ENCODE data around the gene CPVL. TPM values are rescaled to one million over a fixed set of nuclear protein-coding genes. Genes with fewer than 3 reads are reported as not detected.

The CPVL gene
- total RNA-seq, 2 experiments from 2014 or later, result not detected

GRCh38 chr7:29038463-29038862, 107.9 kb downstream of the CPVL start:
- no peak for DNase-seq
- Mint-ChIP-seq H3K9me3 (no peaks in the 10 kb centered on the region), H3K27ac (no peak overlapping the region), H3K4me1 (peaks cover 4% of the 10 kb centered on the region), H3K4me3 (no peak overlapping the region), H3K36me3 (no peaks in the 10 kb centered on the region), H3K27me3 (peaks cover 4% of the 10 kb centered on the region)

- Mint-ChIP-seq H3K4me3 (no peak overlapping the region), H3K36me3 (no peaks in the 10 kb centered on the region), H3K27ac (no peak overlapping the region)
Observed at GRCh38 chr7:29035044-29035740, 111.1 kb downstream of the CPVL start.

GRCh38 chr7:29033584-29033983, 112.8 kb downstream of the CPVL start:
- no peaks in the 10 kb centered on the region for H3K36me3 Mint-ChIP-seq
- no peak for DNase-seq
- H3K27ac Mint-ChIP-seq, result no peak overlapping the region
- no peaks in the 10 kb centered on the region for H3K9me3 Mint-ChIP-seq
- H3K27me3 Mint-ChIP-seq, result no peaks in the 10 kb centered on the region
- peaks cover 4% of the 10 kb centered on the region for H3K4me1 Mint-ChIP-seq
- H3K4me3 Mint-ChIP-seq, result no peak overlapping the region

More at GRCh38 chr7:29035044-29035740, 111.1 kb downstream of the CPVL start:
- Mint-ChIP-seq H3K4me1 (peaks cover 4% of the 10 kb centered on the region), H3K9me3 (no peaks in the 10 kb centered on the region), H3K27me3 (no peaks in the 10 kb centered on the region)
- peak; percentile 4 for DNase-seq

GRCh38 chr7:29032146-29032545, 114.2 kb downstream of the CPVL start:
- no peak overlapping the region for H3K27ac Mint-ChIP-seq
- no peaks in the 10 kb centered on the region for H3K36me3 Mint-ChIP-seq
- H3K9me3 Mint-ChIP-seq, result peaks cover 6% of the 10 kb centered on the region
- no peak for DNase-seq
- H3K27me3 Mint-ChIP-seq, result no peaks in the 10 kb centered on the region
- peaks cover 4% of the 10 kb centered on the region for H3K4me1 Mint-ChIP-seq
- H3K4me3 Mint-ChIP-seq, result no peak overlapping the region

- Mint-ChIP-seq H3K27ac (no peak overlapping the region), H3K27me3 (no peaks in the 10 kb centered on the region), H3K36me3 (no peaks in the 10 kb centered on the region), H3K4me1 (peaks cover 3% of the 10 kb centered on the region), H3K9me3 (peaks cover 17% of the 10 kb centered on the region), H3K4me3 (no peak overlapping the region)
- no peak for DNase-seq
Observed at GRCh38 chr7:29030781-29031275, 115.5 kb downstream of the CPVL start.

- H3K9me3 Mint-ChIP-seq, result peaks cover 29% of the 10 kb centered on the region
Observed at GRCh38 chr7:29022291-29022988, 123.9 kb downstream of the CPVL start.

GRCh38 chr7:29019896-29020295, 126.4 kb downstream of the CPVL start:
- Mint-ChIP-seq H3K9me3 (peaks cover 17% of the 10 kb centered on the region), H3K27me3 (no peaks in the 10 kb centered on the region), H3K27ac (no peak overlapping the region), H3K4me3 (no peak overlapping the region), H3K4me1 (no peaks in the 10 kb centered on the region), H3K36me3 (peaks cover 2% of the 10 kb centered on the region)
- DNase-seq, result no peak

More at GRCh38 chr7:29022291-29022988, 123.9 kb downstream of the CPVL start:
- H3K4me1 Mint-ChIP-seq, result no peaks in the 10 kb centered on the region
- H3K27ac Mint-ChIP-seq, result no peak overlapping the region
- H3K36me3 Mint-ChIP-seq, result peaks cover 2% of the 10 kb centered on the region
- DNase-seq, result no peak
- H3K27me3 Mint-ChIP-seq, result no peaks in the 10 kb centered on the region
- no peak overlapping the region for H3K4me3 Mint-ChIP-seq

GRCh38 chr7:29019387-29019786, 127.0 kb downstream of the CPVL start:
- H3K36me3 Mint-ChIP-seq, result peaks cover 2% of the 10 kb centered on the region
- H3K4me1 Mint-ChIP-seq, result no peaks in the 10 kb centered on the region

GRCh38 chr7:29017713-29018112, 128.6 kb downstream of the CPVL start:
- no peak overlapping the region for H3K4me3 Mint-ChIP-seq
- no peaks in the 10 kb centered on the region for H3K27me3 Mint-ChIP-seq
- peaks cover 2% of the 10 kb centered on the region for H3K36me3 Mint-ChIP-seq
- no peak for DNase-seq
- peaks cover 7% of the 10 kb centered on the region for H3K9me3 Mint-ChIP-seq
- H3K27ac Mint-ChIP-seq, result no peak overlapping the region
- H3K4me1 Mint-ChIP-seq, result no peaks in the 10 kb centered on the region

More at GRCh38 chr7:29019387-29019786, 127.0 kb downstream of the CPVL start:
- H3K27ac Mint-ChIP-seq, result no peak overlapping the region
- no peak overlapping the region for H3K4me3 Mint-ChIP-seq
- H3K27me3 Mint-ChIP-seq, result no peaks in the 10 kb centered on the region
- H3K9me3 Mint-ChIP-seq, result peaks cover 14% of the 10 kb centered on the region
- DNase-seq, result no peak

GRCh38 chr7:29014725-29015124, 131.6 kb downstream of the CPVL start:
- no peaks in the 10 kb centered on the region for H3K36me3 Mint-ChIP-seq
- no peaks in the 10 kb centered on the region for H3K9me3 Mint-ChIP-seq
- H3K27ac Mint-ChIP-seq, result no peak overlapping the region
- H3K27me3 Mint-ChIP-seq, result no peaks in the 10 kb centered on the region
- no peaks in the 10 kb centered on the region for H3K4me1 Mint-ChIP-seq
- no peak overlapping the region for H3K4me3 Mint-ChIP-seq
- DNase-seq, result no peak

- no peaks in the 10 kb centered on the region for H3K36me3 Mint-ChIP-seq
- H3K4me3 Mint-ChIP-seq, result no peak overlapping the region
- H3K9me3 Mint-ChIP-seq, result no peaks in the 10 kb centered on the region
- peaks cover 3% of the 10 kb centered on the region for H3K27me3 Mint-ChIP-seq
- no peak for DNase-seq
- no peak overlapping the region for H3K27ac Mint-ChIP-seq
- H3K4me1 Mint-ChIP-seq, result no peaks in the 10 kb centered on the region
Observed at GRCh38 chr7:29013931-29014330, 132.4 kb downstream of the CPVL start.

- DNase-seq, result no peak
- Mint-ChIP-seq H3K27me3 (peaks cover 7% of the 10 kb centered on the region), H3K4me3 (no peak overlapping the region), H3K4me1 (no peaks in the 10 kb centered on the region), H3K9me3 (no peaks in the 10 kb centered on the region), H3K27ac (no peak overlapping the region), H3K36me3 (no peaks in the 10 kb centered on the region)
Observed at GRCh38 chr7:29013082-29013695, 133.1 kb downstream of the CPVL start.

GRCh38 chr7:29009947-29010346, 136.4 kb downstream of the CPVL start:
- Mint-ChIP-seq H3K4me1 (no peaks in the 10 kb centered on the region), H3K27ac (no peak overlapping the region), H3K27me3 (peaks cover 10% of the 10 kb centered on the region), H3K9me3 (no peaks in the 10 kb centered on the region), H3K4me3 (no peak overlapping the region), H3K36me3 (no peaks in the 10 kb centered on the region)
- DNase-seq, result no peak

- Mint-ChIP-seq H3K36me3 (no peaks in the 10 kb centered on the region), H3K4me1 (no peaks in the 10 kb centered on the region), H3K27ac (no peak overlapping the region), H3K4me3 (no peak overlapping the region), H3K27me3 (peaks cover 10% of the 10 kb centered on the region), H3K9me3 (no peaks in the 10 kb centered on the region)
- DNase-seq, result no peak
Observed at GRCh38 chr7:29008590-29008989, 137.7 kb downstream of the CPVL start.

- Mint-ChIP-seq H3K36me3 (no peaks in the 10 kb centered on the region), H3K27me3 (peaks cover 10% of the 10 kb centered on the region), H3K9me3 (no peaks in the 10 kb centered on the region), H3K27ac (no peak overlapping the region), H3K4me1 (no peaks in the 10 kb centered on the region), H3K4me3 (no peak overlapping the region)
- DNase-seq, result no peak
Observed at GRCh38 chr7:29007127-29007526, 139.2 kb downstream of the CPVL start.

Data from activated naive CD8-positive, alpha-beta T cell treated with anti-CD3 and anti-CD28 coated beads for 36 hours (primary cell).